OCI-LY1 (cell line): ENCODE measurements around the gene MTMR12.
A peak's percentile ranks its signal among the peaks of the same experiment; 100 is the strongest.

Experiments used
- H2AFZ ChIP-seq: fragments of 200-600 bp; sonication (generic), shearing (Covaris generic); 2 replicates; pipeline ENCODE4 v1.6.0; 2014; ENCODE audit warnings: antibody characterized with exemption, mild to moderate bottlenecking, low read length
- H3F3A ChIP-seq: fragments of 200-600 bp; sonication (generic), shearing (Covaris generic); 2 replicates; pipeline ENCODE4 v1.6.0; 2014; ENCODE audit warnings: mild to moderate bottlenecking, antibody characterized with exemption, low read length, moderate library complexity; ENCODE audit not compliant: insufficient read depth
- H3K27ac ChIP-seq: fragments of 200-600 bp; sonication (generic); 2 replicates; pipeline ENCODE4 v1.5.1; 2014; ENCODE audit warnings: low read length, mixed run types, mild to moderate bottlenecking, low read depth; ENCODE audit not compliant: poor library complexity, severe bottlenecking
- H3K27me3 ChIP-seq: fragments of 200-600 bp; sonication (generic); 2 replicates; pipeline ENCODE4 v1.6.0; 2014; ENCODE audit warnings: antibody characterized with exemption, mild to moderate bottlenecking, low read length, moderate library complexity; ENCODE audit not compliant: insufficient read depth
- H3K36me3 ChIP-seq: fragments of 200-600 bp; sonication (generic); 2 replicates; pipeline ENCODE4 v1.6.1; 2014; ENCODE audit warnings: mild to moderate bottlenecking, antibody characterized with exemption, low read length, moderate library complexity, mixed read lengths; ENCODE audit not compliant: insufficient read depth
- H3K4me1 ChIP-seq: fragments of 200-600 bp; sonication (generic); 2 replicates; pipeline ENCODE4 v1.5.1; 2014; ENCODE audit warnings: mild to moderate bottlenecking, low read length, moderate library complexity; ENCODE audit not compliant: insufficient read depth, severe bottlenecking
- H3K4me2 ChIP-seq: fragments of 200-600 bp; sonication (generic), shearing (Covaris generic); 2 replicates; pipeline ENCODE4 v1.6.1; 2014; ENCODE audit warnings: low read length
- H3K4me3 ChIP-seq: fragments of 200-600 bp; sonication (generic); 2 replicates; pipeline ENCODE4 v1.5.1; 2014; ENCODE audit warnings: low read length, low read depth, mild to moderate bottlenecking, mixed read lengths; ENCODE audit not compliant: poor library complexity, severe bottlenecking
- H3K79me2 ChIP-seq: fragments of 200-600 bp; shearing (Covaris generic); 2 replicates; pipeline ENCODE4 v1.6.1; 2016; ENCODE audit warnings: mixed run types, low read length, mixed read lengths; ENCODE audit not compliant: insufficient read depth
- H3K9ac ChIP-seq: fragments of 200-600 bp; sonication (generic), shearing (Covaris generic); 2 replicates; pipeline ENCODE4 v1.6.1; 2014; ENCODE audit warnings: mild to moderate bottlenecking, low read length, mixed read lengths
- H3K9me2 ChIP-seq: fragments of 200-600 bp; sonication (generic), shearing (Covaris generic); 2 replicates; pipeline ENCODE4 v1.6.1; 2014; ENCODE audit warnings: low read depth, mild to moderate bottlenecking, low read length, mixed read lengths
- H3K9me3 ChIP-seq: fragments of 200-600 bp; shearing (Covaris generic); 2 replicates; pipeline ENCODE4 v1.6.1; 2014; ENCODE audit warnings: low read length, mixed read lengths
- H4K20me1 ChIP-seq: fragments of 200-600 bp; sonication (generic), shearing (Covaris generic); 2 replicates; pipeline ENCODE4 v1.6.0; 2016; ENCODE audit warnings: mild to moderate bottlenecking, low read length; ENCODE audit not compliant: insufficient read depth
- CTCF ChIP-seq: fragments of 200-600 bp; sonication (generic), shearing (Covaris generic); IDR thresholded peaks from 2 replicates; pipeline ENCODE4 v1.5.1; 2017; ENCODE audit warnings: mild to moderate bottlenecking, antibody characterized with exemption, low read length, moderate library complexity, mixed read lengths
- EZH2 ChIP-seq: fragments of 200-600 bp; sonication (generic), shearing (Covaris generic); IDR thresholded peaks from 2 replicates; pipeline ENCODE4 v1.8.0; 2017; ENCODE audit warnings: borderline replicate concordance, mixed run types, mild to moderate bottlenecking, antibody characterized with exemption, low read length, moderate library complexity, mixed read lengths

Gene MTMR12

GRCh38 chr5:32311404-32312196, 1.1 kb downstream of the MTMR12 start:
- Histone ChIP-seq H3K36me3 (peaks cover 10% of the 10 kb centered on the region; the same call in 1 of the 2 replicates), H3K4me2 (peak overlapping the region; percentile 70), H3K79me2 (peaks cover 42% of the 10 kb centered on the region), H4K20me1 (no peaks in the 10 kb centered on the region), H3F3A (no peaks in the 10 kb centered on the region), H3K9me3 (no peaks in the 10 kb centered on the region), H3K9me2 (no peaks in the 10 kb centered on the region), H3K4me3 (peak overlapping the region; percentile 83), H3K27me3 (no peaks in the 10 kb centered on the region), H3K4me1 (peaks cover 41% of the 10 kb centered on the region), H2AFZ (no peak overlapping the region), H3K27ac (peak overlapping the region; percentile 79), H3K9ac (peak overlapping the region; percentile 70)
- TF ChIP-seq EZH2 = no peak
- TF ChIP-seq CTCF = no peak

DNA sequence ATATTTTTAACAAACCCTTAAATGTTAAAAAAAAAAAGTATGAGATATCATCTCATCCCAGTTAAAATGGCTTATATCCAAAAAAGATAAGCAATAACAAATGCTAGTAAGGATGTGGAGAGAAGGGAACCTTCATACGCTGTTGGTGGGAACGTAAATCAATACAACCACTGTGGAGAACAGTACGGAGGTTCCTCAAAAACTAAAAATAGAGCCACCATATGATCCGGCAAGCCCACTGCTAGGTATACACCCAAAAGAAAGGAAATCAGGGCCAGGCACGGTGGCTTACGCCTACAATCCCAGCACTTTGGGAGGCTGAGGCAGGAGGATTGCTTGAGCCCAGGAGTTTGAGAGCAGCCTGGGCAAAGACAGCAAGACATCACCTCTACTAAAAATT, 3.0 kb downstream of the MTMR12 start:
- Histone ChIP-seq H3K27me3 (no peaks in the 10 kb centered on the region), H2AFZ (no peak overlapping the region), H3K9me2 (no peaks in the 10 kb centered on the region), H3K4me2 (peak overlapping the region; percentile 70), H3K36me3 (peaks cover 10% of the 10 kb centered on the region; the same call in 1 of the 2 replicates), H3K9me3 (no peaks in the 10 kb centered on the region), H4K20me1 (no peaks in the 10 kb centered on the region), H3K4me3 (peak overlapping the region; percentile 83), H3F3A (no peaks in the 10 kb centered on the region), H3K79me2 (peaks cover 53% of the 10 kb centered on the region), H3K9ac (peak overlapping the region; percentile 31; the same call in 1 of the 2 replicates), H3K4me1 (peaks cover 56% of the 10 kb centered on the region), H3K27ac (peak overlapping the region; percentile 79)
- no peak for TF ChIP-seq CTCF
- TF ChIP-seq EZH2 = no peak

DNA sequence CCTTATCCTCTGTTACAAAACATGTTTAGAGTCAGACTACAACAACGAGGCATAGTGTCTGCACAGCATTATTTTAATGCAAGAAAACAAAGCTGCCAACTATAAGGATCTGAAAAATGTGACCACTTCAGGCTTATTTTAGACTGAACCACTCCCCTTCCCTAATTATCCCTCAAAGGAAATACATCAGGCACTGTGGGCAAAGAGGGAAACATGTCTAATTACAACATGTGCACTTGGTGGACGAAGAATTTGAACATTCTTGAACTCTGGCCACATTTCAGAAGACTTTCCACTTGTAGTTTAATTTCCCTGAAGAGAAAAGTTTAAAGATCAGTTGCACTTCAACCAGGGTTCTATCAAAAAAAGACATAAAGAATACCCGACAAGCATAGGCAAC, 3.8 kb downstream of the MTMR12 start:
- TF ChIP-seq EZH2 = no peak
- TF ChIP-seq CTCF = no peak
- H3K9me3 ChIP-seq = no peaks in the 10 kb centered on the region
- no peaks in the 10 kb centered on the region for H3F3A ChIP-seq
- no peak overlapping the region for H3K4me3 ChIP-seq
- peaks cover 63% of the 10 kb centered on the region for H3K4me1 ChIP-seq
- H3K27me3 ChIP-seq = no peaks in the 10 kb centered on the region
- H2AFZ ChIP-seq = no peak overlapping the region
- H3K79me2 ChIP-seq = peaks cover 61% of the 10 kb centered on the region
- peaks cover 10% of the 10 kb centered on the region; the same call in 1 of the 2 replicates for H3K36me3 ChIP-seq
- H3K9ac ChIP-seq = no peak overlapping the region; the same call in 1 of the 2 replicates
- peak overlapping the region; percentile 79 for H3K27ac ChIP-seq
- no peaks in the 10 kb centered on the region for H4K20me1 ChIP-seq
- H3K9me2 ChIP-seq = no peaks in the 10 kb centered on the region
- peak overlapping the region; percentile 70; the same call in 1 of the 2 replicates for H3K4me2 ChIP-seq
